Measurements from ENCODE around the gene CNTRL.
A peak's percentile ranks its signal among the peaks of the same experiment; 100 is the strongest.

CNTRL gene

GRCh38 chr9:121057821-121058220 is 16.9 kb upstream of the CNTRL start:
- no peak for DNase-seq (ENCODE audit: low read depth)
- TF ChIP-seq CTCF (IDR thresholded peaks at IDR 0.05; ENCODE audit: low read depth, low read length, missing control alignments): no peak
- H3K4me3 ChIP-seq (ENCODE audit: low read depth, low read length): no peak overlapping the region

GRCh38 chr9:121059513-121059912 is 15.2 kb upstream of the CNTRL start:
- TF ChIP-seq CTCF (IDR thresholded peaks at IDR 0.05; ENCODE audit: low read depth, low read length, missing control alignments): no peak
- DNase-seq (ENCODE audit: low read depth): no peak
- H3K4me3 ChIP-seq (ENCODE audit: low read depth, low read length): no peak overlapping the region

- DNase-seq (ENCODE audit: low read depth): peak; percentile 39
- no peak overlapping the region for H3K4me3 ChIP-seq (ENCODE audit: low read depth, low read length)
- TF ChIP-seq CTCF (IDR thresholded peaks at IDR 0.05; ENCODE audit: low read depth, low read length, missing control alignments): peak; percentile 70
Observed at GRCh38 chr9:121059998-121060636, 14.6 kb upstream of the CNTRL start.

- no peak overlapping the region for H3K4me3 ChIP-seq (ENCODE audit: low read depth, low read length)
- no peak for TF ChIP-seq CTCF (IDR thresholded peaks at IDR 0.05; ENCODE audit: low read depth, low read length, missing control alignments)
- no peak for DNase-seq (ENCODE audit: low read depth)
Observed at GRCh38 chr9:121066850-121067249, 7.9 kb upstream of the CNTRL start.

- no peak overlapping the region for H3K4me3 ChIP-seq (ENCODE audit: low read depth, low read length)
- no peak for DNase-seq (ENCODE audit: low read depth)
- TF ChIP-seq CTCF (IDR thresholded peaks at IDR 0.05; ENCODE audit: low read depth, low read length, missing control alignments): no peak
Observed at GRCh38 chr9:121067640-121068039, 7.1 kb upstream of the CNTRL start.

- TF ChIP-seq CTCF (IDR thresholded peaks at IDR 0.05; ENCODE audit: low read depth, low read length, missing control alignments): no peak
- no peak overlapping the region for H3K4me3 ChIP-seq (ENCODE audit: low read depth, low read length)
- DNase-seq (ENCODE audit: low read depth): no peak
Observed at GRCh38 chr9:121069396-121069795, 5.4 kb upstream of the CNTRL start.

- peak overlapping the region; percentile 52 for H3K4me3 ChIP-seq (ENCODE audit: low read depth, low read length)
- TF ChIP-seq CTCF (IDR thresholded peaks at IDR 0.05; ENCODE audit: low read depth, low read length, missing control alignments): no peak
- peak; percentile 38 for DNase-seq (ENCODE audit: low read depth)
Observed at GRCh38 chr9:121071370-121071755, 3.4 kb upstream of the CNTRL start.
